GM19328 (cell line): ENCODE measurements around the gene RFX1.
"Not testable (repeated sequence)": the region's sequence is repeated elsewhere in the genome, so short reads cannot be mapped to it uniquely, and the experiment has no call there.

ENCODE experiments used
- ATAC-seq: cut with Tn5 transposase; IDR thresholded peaks from one replicate; pipeline ENCODE4 v1.9.1; 2021; ENCODE audit warnings: mild to moderate bottlenecking, moderate library complexity; ENCODE audit not compliant: unreplicated experiment

RFX1 gene

GRCh38 chr19:14006085-14006765 lies at the start of gene RFX1:
Gene RFX1, minus strand, starts transcription at chr19:14006320. Its CDS starts 12,477 bp downstream, at chr19:13993843.
- ATAC-seq: peak; percentile 62

GRCh38 chr19:14055396-14055795 lies 49.3 kb upstream of the RFX1 start:
- no peak for ATAC-seq

GRCh38 chr19:14054721-14055120 lies 48.6 kb upstream of the RFX1 start:
- ATAC-seq: no peak

- ATAC-seq: no peak
Observed at GRCh38 chr19:14054099-14054498, 48.0 kb upstream of the RFX1 start.

- ATAC-seq: no peak
Observed at GRCh38 chr19:14053500-14053899, 47.4 kb upstream of the RFX1 start.

GRCh38 chr19:14053032-14053431 lies 46.9 kb upstream of the RFX1 start:
- no peak for ATAC-seq

- no peak for ATAC-seq
Observed at GRCh38 chr19:14052470-14052869, 46.4 kb upstream of the RFX1 start.

GRCh38 chr19:14051980-14052379 lies 45.9 kb upstream of the RFX1 start:
- no peak for ATAC-seq

- not testable (repeated sequence) for ATAC-seq
Observed at GRCh38 chr19:14050961-14051360, 44.8 kb upstream of the RFX1 start.

- no peak for ATAC-seq
Observed at GRCh38 chr19:14050512-14050911, 44.4 kb upstream of the RFX1 start.

GRCh38 chr19:14048443-14049153 lies 42.5 kb upstream of the RFX1 start:
- no peak for ATAC-seq

GRCh38 chr19:14047866-14048265 lies 41.7 kb upstream of the RFX1 start:
- ATAC-seq: not testable (repeated sequence)

- not testable (repeated sequence) for ATAC-seq
Observed at GRCh38 chr19:14042659-14043608, 36.8 kb upstream of the RFX1 start.

GRCh38 chr19:14039181-14039580 lies 33.1 kb upstream of the RFX1 start:
- no peak for ATAC-seq

GRCh38 chr19:14035706-14036105 lies 29.6 kb upstream of the RFX1 start:
- no peak for ATAC-seq

- not testable (repeated sequence) for ATAC-seq
Observed at GRCh38 chr19:14035159-14035558, 29.0 kb upstream of the RFX1 start.

GRCh38 chr19:14033946-14034345 lies 27.8 kb upstream of the RFX1 start:
- ATAC-seq: no peak

GRCh38 chr19:14031719-14032480 lies 25.8 kb upstream of the RFX1 start, which contains the start of gene IL27RA:
Gene IL27RA, plus strand, starts transcription at chr19:14031762. Its CDS starts 111 bp downstream, at chr19:14031873.
- no peak for ATAC-seq

- ATAC-seq: no peak
Observed at GRCh38 chr19:14030997-14031718, 25.0 kb upstream of the RFX1 start.

GRCh38 chr19:14028901-14029300 lies 22.8 kb upstream of the RFX1 start:
- no peak for ATAC-seq
